ENCODE results near the gene RTN4R. TPM values are rescaled to one million over a fixed set of nuclear protein-coding genes. Genes with fewer than 3 reads are reported as not detected.
"Not testable (repeated sequence)": the region's sequence is repeated elsewhere in the genome, so short reads cannot be mapped to it uniquely, and the experiment has no call there.

RTN4R gene
- 10.5 and 12.7 TPM in 2 replicates for total RNA-seq
- 1.2 TPM for polyA plus RNA-seq (2012)

GRCh38 chr22:20268279-20269012 lies at the start of gene RTN4R:
TSS of gene RTN4R (minus strand) at chr22:20268318. CDS start at chr22:20268092, 226 bp downstream.
- DNase-seq (ENCODE audit: low read depth): peak; percentile 64

- not testable (repeated sequence) for DNase-seq (ENCODE audit: low read depth)
Observed at GRCh38 chr22:20317402-20318042, 49.4 kb upstream of the RTN4R start.

- no peak for DNase-seq (ENCODE audit: low read depth)
Observed at GRCh38 chr22:20316844-20317401, 48.8 kb upstream of the RTN4R start.

- DNase-seq (ENCODE audit: low read depth): no peak
Observed at GRCh38 chr22:20316217-20316843, 48.2 kb upstream of the RTN4R start.

- DNase-seq (ENCODE audit: low read depth): no peak
Observed at GRCh38 chr22:20315337-20316216, 47.5 kb upstream of the RTN4R start.

- DNase-seq (ENCODE audit: low read depth): not testable (repeated sequence)
Observed at GRCh38 chr22:20314741-20315336, 46.7 kb upstream of the RTN4R start.

- DNase-seq (ENCODE audit: low read depth): not testable (repeated sequence)
Observed at GRCh38 chr22:20314206-20314605, 46.1 kb upstream of the RTN4R start.

GRCh38 chr22:20313306-20314077 lies 45.4 kb upstream of the RTN4R start:
- DNase-seq (ENCODE audit: low read depth): not testable (repeated sequence)

- no peak for DNase-seq (ENCODE audit: low read depth)
Observed at GRCh38 chr22:20312396-20313191, 44.5 kb upstream of the RTN4R start.

GRCh38 chr22:20311249-20312062 lies 43.3 kb upstream of the RTN4R start:
- DNase-seq (ENCODE audit: low read depth): not testable (repeated sequence)

- DNase-seq (ENCODE audit: low read depth): peak; percentile 14
Observed at GRCh38 chr22:20310773-20311172, 42.7 kb upstream of the RTN4R start.

GRCh38 chr22:20310180-20310579 lies 42.1 kb upstream of the RTN4R start:
- not testable (repeated sequence) for DNase-seq (ENCODE audit: low read depth)

- not testable (repeated sequence) for DNase-seq (ENCODE audit: low read depth)
Observed at GRCh38 chr22:20308806-20309650, 40.9 kb upstream of the RTN4R start.

GRCh38 chr22:20307448-20308447 lies 39.6 kb upstream of the RTN4R start:
- DNase-seq (ENCODE audit: low read depth): not testable (repeated sequence)

- DNase-seq (ENCODE audit: low read depth): not testable (repeated sequence)
Observed at GRCh38 chr22:20306646-20307447, 38.7 kb upstream of the RTN4R start.

All from myocyte (in vitro differentiated cells).